GM12865 (cell line): Measurements from ENCODE around the gene RRAS2.

ENCODE experiments used
- DNase-seq: peaks from one replicate; pipeline ENCODE4 v3.0.0; 2010; ENCODE audit warnings: low read depth
- H3K4me3 ChIP-seq: 2 replicates; pipeline ENCODE4 v1.5.1; 2011; ENCODE audit warnings: mild to moderate bottlenecking, low read depth, low read length, control low read depth
- CTCF ChIP-seq: IDR thresholded peaks from 2 replicates; pipeline ENCODE4 v1.5.1; 2011; ENCODE audit warnings: low read length, control low read depth, low read depth, inconsistent platforms; ENCODE audit not compliant: insufficient read depth; ENCODE audit errors: missing control alignments

Gene RRAS2

GRCh38 chr11:14308897-14309387, 50.0 kb downstream of the RRAS2 start:
- no peak overlapping the region for H3K4me3 ChIP-seq

GRCh38 chr11:14308114-14308896, 50.7 kb downstream of the RRAS2 start:
- peak; percentile 71 for DNase-seq
- H3K4me3 ChIP-seq, result no peak overlapping the region
- peak; percentile 65 for TF ChIP-seq CTCF

More at GRCh38 chr11:14308897-14309387, 50.0 kb downstream of the RRAS2 start:
- peak; percentile 72 for DNase-seq
- TF ChIP-seq CTCF, result no peak

GRCh38 chr11:14306481-14306880, 52.5 kb downstream of the RRAS2 start:
- peak; percentile 14 for TF ChIP-seq CTCF
- no peak overlapping the region for H3K4me3 ChIP-seq
- DNase-seq, result no peak

- TF ChIP-seq CTCF, result no peak
- DNase-seq, result no peak
Measured at GRCh38 chr11:14305649-14306048, 53.3 kb downstream of the RRAS2 start.

GRCh38 chr11:14304601-14305000, 54.4 kb downstream of the RRAS2 start:
- no peak for DNase-seq
- no peak for TF ChIP-seq CTCF
- H3K4me3 ChIP-seq, result no peak overlapping the region

More at GRCh38 chr11:14305649-14306048, 53.3 kb downstream of the RRAS2 start:
- no peak overlapping the region for H3K4me3 ChIP-seq

- no peak overlapping the region for H3K4me3 ChIP-seq
- peak; percentile 75 for TF ChIP-seq CTCF
- DNase-seq, result peak; percentile 70
Measured at GRCh38 chr11:14300661-14301304, 58.2 kb downstream of the RRAS2 start.
